Measurements from ENCODE around the gene ENO3. TPM values are rescaled to one million over a fixed set of nuclear protein-coding genes. Genes with fewer than 3 reads are reported as not detected.
A peak's percentile ranks its signal among the peaks of the same experiment; 100 is the strongest.

The ENO3 gene
- total and polyA plus RNA-seq, 2 experiments from 2014 or later: 18.7 to 30.2 TPM

DNA sequence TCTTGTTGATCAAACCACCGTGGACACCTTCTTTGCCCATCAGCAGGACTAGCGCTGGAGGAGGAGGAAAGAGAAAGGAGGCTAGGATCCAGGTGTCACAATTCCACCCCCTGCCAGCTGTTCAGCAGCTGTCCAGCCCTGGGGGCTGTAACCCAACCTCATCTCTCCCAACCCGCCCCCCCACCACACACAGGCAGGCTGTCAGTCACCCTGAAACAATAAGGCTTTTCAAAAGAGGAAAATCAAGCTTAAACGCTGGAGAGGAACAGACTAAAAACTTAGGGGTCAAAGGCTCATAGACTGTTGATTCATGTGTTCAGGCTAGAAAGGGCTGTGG lies 5.0 kb upstream of the ENO3 start:
- TF ChIP-seq EZH2 (IDR thresholded peaks at IDR 0.05; ENCODE audit: borderline replicate concordance) (no peak), EZH2phosphoT487 (IDR thresholded peaks at IDR 0.05; ENCODE audit: low read depth, severe bottlenecking, unreplicated experiment) (no peak)
- TF ChIP-seq, protein P1, sequence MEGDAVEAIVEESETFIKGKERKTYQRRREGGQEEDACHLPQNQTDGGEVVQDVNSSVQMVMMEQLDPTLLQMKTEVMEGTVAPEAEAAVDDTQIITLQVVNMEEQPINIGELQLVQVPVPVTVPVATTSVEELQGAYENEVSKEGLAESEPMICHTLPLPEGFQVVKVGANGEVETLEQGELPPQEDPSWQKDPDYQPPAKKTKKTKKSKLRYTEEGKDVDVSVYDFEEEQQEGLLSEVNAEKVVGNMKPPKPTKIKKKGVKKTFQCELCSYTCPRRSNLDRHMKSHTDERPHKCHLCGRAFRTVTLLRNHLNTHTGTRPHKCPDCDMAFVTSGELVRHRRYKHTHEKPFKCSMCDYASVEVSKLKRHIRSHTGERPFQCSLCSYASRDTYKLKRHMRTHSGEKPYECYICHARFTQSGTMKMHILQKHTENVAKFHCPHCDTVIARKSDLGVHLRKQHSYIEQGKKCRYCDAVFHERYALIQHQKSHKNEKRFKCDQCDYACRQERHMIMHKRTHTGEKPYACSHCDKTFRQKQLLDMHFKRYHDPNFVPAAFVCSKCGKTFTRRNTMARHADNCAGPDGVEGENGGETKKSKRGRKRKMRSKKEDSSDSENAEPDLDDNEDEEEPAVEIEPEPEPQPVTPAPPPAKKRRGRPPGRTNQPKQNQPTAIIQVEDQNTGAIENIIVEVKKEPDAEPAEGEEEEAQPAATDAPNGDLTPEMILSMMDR (IDR thresholded peaks at IDR 0.05; ENCODE audit: poor library complexity): no peak
- 56% methylated on average over 4 of the region's 4 CpGs for WGBS (ENCODE audit: low lambda C conversion rate, missing lambda C conversion rate)
- Histone ChIP-seq H3K9me3 (ENCODE audit: low read depth) (no peaks in the 10 kb centered on the region), H2AFZ (no peak overlapping the region), H3K4me3 (no peak overlapping the region), H3K4me1 (ENCODE audit: insufficient read depth) (peaks cover 36% of the 10 kb centered on the region), H3K27ac (peak overlapping the region; percentile 100), H4K20me1 (ENCODE audit: insufficient read depth, poor library complexity, severe bottlenecking) (peaks cover 21% of the 10 kb centered on the region), H3K27me3 (no peaks in the 10 kb centered on the region), H3K9me2 (replicated peaks; ENCODE audit: insufficient read depth) (no peaks in the 10 kb centered on the region), H3K36me3 (replicated peaks; ENCODE audit: insufficient read depth, low read depth) (no peaks in the 10 kb centered on the region), H3K4me2 (peak overlapping the region; percentile 86), H3K79me2 (peaks cover 63% of the 10 kb centered on the region)
- no peak for DNase-seq (ENCODE audit: low spot score)

DNA sequence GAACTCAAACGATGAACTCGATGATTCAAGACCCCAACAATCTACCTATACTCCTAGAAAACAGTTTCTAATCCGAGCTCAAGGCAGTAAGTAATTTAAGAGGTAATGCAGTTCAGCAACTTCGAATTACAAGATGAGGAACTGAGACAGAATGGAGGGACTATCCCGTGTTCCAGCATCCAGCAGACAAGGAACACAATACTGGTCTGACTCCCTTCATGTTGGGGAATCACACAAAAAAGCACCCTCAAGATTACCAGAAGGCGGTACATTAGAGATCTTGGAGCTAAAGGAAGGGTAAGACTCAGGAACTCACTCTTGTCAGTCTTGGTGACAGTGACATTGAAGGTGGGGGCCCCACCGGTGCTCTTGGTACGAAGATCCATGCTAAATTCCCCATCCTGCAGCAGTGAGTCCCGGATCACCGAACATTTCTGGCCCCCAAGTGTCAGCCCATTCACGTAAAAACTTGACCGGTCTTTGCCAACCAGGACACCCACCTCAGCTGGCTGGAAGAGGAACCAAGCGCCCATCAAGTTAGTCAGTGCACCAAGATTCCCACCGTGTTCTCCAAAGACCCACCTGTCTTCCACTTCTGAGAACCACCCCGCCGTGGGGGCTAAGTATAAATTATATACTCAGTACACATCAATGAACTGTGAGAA lies 4.5 kb upstream of the ENO3 start:
- no peaks in the 10 kb centered on the region for H3K36me3 ChIP-seq (replicated peaks; ENCODE audit: insufficient read depth, low read depth)
- peak overlapping the region; percentile 91 for H3K4me3 ChIP-seq
- H3K27ac ChIP-seq: peak overlapping the region; percentile 100
- no peaks in the 10 kb centered on the region for H3K27me3 ChIP-seq
- H3K9me2 ChIP-seq (replicated peaks; ENCODE audit: insufficient read depth): no peaks in the 10 kb centered on the region
- TF ChIP-seq EZH2 (IDR thresholded peaks at IDR 0.05; ENCODE audit: borderline replicate concordance) (no peak), EZH2phosphoT487 (IDR thresholded peaks at IDR 0.05; ENCODE audit: low read depth, severe bottlenecking, unreplicated experiment) (no peak)
- TF ChIP-seq, protein P1 (IDR thresholded peaks at IDR 0.05; ENCODE audit: poor library complexity): no peak
- H3K9me3 ChIP-seq (ENCODE audit: low read depth): no peaks in the 10 kb centered on the region
- peaks cover 21% of the 10 kb centered on the region for H4K20me1 ChIP-seq (ENCODE audit: insufficient read depth, poor library complexity, severe bottlenecking)
- no peak overlapping the region for H2AFZ ChIP-seq
- H3K4me2 ChIP-seq: peak overlapping the region; percentile 86
- 63% methylated on average over 16 of the region's 16 CpGs for WGBS (ENCODE audit: low lambda C conversion rate, missing lambda C conversion rate)
- no peak for DNase-seq (ENCODE audit: low spot score)
- peaks cover 36% of the 10 kb centered on the region for H3K4me1 ChIP-seq (ENCODE audit: insufficient read depth)
- H3K79me2 ChIP-seq: peaks cover 58% of the 10 kb centered on the region

DNA sequence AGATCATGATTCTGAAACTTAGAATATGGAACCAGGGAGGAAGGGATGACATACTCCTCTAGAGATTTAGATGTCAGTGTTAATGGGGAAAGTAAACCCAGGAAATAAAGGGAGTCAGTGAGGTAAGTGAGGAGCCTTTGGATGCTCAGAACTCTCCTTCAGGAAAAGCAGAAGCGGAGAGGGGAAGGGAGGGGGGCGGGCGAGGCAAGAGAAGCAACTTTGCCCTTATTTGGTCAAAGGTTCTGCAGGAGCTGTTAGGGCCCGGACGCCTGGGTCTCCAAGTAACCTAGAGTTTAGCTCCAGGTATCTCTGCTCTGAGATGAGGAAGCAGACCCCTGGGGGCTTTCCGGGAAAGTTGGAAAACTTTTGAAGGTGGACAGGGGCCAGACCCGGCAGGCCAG lies 3.9 kb upstream of the ENO3 start:
- no peaks in the 10 kb centered on the region for H3K36me3 ChIP-seq (replicated peaks; ENCODE audit: insufficient read depth, low read depth)
- TF ChIP-seq, protein P1 (IDR thresholded peaks at IDR 0.05; ENCODE audit: poor library complexity): no peak
- no peak for TF ChIP-seq EZH2phosphoT487 (IDR thresholded peaks at IDR 0.05; ENCODE audit: low read depth, severe bottlenecking, unreplicated experiment)
- TF ChIP-seq EZH2 (IDR thresholded peaks at IDR 0.05; ENCODE audit: borderline replicate concordance): no peak
- no peak for DNase-seq (ENCODE audit: low spot score)
- H2AFZ ChIP-seq: no peak overlapping the region
- peaks cover 31% of the 10 kb centered on the region for H3K4me1 ChIP-seq (ENCODE audit: insufficient read depth)
- no peaks in the 10 kb centered on the region for H3K9me2 ChIP-seq (replicated peaks; ENCODE audit: insufficient read depth)
- peak overlapping the region; percentile 91 for H3K4me3 ChIP-seq
- H4K20me1 ChIP-seq (ENCODE audit: insufficient read depth, poor library complexity, severe bottlenecking): peaks cover 21% of the 10 kb centered on the region
- no peaks in the 10 kb centered on the region for H3K27me3 ChIP-seq
- H3K4me2 ChIP-seq: peak overlapping the region; percentile 86
- no peaks in the 10 kb centered on the region for H3K9me3 ChIP-seq (ENCODE audit: low read depth)
- WGBS (ENCODE audit: low lambda C conversion rate, missing lambda C conversion rate): 7% methylated on average over 4 of the region's 7 CpGs
- peak overlapping the region; percentile 100 for H3K27ac ChIP-seq
- peaks cover 52% of the 10 kb centered on the region for H3K79me2 ChIP-seq
